GM19328 (cell line): ENCODE results near the gene NACC2.
A peak's percentile ranks its signal among the peaks of the same experiment; 100 is the strongest.
"Not testable (repeated sequence)": the region's sequence is repeated elsewhere in the genome, so short reads cannot be mapped to it uniquely, and the experiment has no call there.

Source experiments
- ATAC-seq: cut with Tn5 transposase; IDR thresholded peaks from one replicate; pipeline ENCODE4 v1.9.1; 2021; ENCODE audit warnings: mild to moderate bottlenecking, moderate library complexity; ENCODE audit not compliant: unreplicated experiment

Gene NACC2

DNA sequence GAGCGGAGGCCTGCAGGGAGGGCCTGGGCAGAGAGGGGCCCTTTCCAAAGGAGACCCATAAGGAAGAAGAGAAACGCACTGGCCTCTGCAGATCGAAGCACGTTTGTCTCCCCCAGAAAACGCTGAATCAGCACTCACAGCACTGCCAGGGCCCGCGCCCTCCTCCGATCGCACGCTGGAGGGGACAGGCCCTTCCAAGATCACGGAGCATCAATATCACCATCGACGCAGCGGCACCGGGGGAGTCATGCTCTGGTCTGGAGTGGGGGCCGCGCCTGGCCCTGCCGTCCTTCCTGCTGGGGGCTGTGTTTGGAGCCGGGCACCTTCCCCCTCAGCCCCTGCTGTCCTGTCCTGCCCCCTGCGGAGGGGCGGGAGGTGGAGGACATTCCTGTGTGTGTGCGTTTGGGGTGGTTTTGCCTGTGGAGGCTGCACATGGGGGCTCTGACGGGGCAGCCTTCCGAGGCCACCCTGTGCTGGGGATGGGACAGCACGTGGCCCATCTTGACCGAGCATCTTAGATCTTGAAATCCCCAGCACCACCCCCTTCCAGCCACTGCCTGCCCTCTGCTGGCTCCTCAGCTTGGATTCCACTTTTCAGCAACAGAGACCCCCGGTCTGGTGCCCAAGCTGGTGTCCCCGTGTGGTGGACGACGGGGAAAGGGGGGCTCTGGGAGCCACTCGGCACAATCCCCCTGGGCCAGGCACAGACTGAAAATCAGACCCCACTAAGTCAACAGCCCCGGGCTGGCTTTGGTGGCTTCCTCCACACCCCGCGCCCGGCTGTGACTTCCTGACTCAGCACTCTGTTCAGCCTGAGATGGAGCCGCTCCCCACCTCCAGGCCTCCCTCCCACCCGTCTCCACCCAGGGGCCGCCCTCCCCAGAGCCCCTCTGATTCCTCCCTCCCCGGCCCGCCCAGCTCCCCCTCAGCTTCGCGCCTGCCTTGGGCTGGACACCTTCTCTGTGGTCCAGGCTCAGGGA lies 15.3 kb upstream of the NACC2 start:
- peak; percentile 2 for ATAC-seq

DNA sequence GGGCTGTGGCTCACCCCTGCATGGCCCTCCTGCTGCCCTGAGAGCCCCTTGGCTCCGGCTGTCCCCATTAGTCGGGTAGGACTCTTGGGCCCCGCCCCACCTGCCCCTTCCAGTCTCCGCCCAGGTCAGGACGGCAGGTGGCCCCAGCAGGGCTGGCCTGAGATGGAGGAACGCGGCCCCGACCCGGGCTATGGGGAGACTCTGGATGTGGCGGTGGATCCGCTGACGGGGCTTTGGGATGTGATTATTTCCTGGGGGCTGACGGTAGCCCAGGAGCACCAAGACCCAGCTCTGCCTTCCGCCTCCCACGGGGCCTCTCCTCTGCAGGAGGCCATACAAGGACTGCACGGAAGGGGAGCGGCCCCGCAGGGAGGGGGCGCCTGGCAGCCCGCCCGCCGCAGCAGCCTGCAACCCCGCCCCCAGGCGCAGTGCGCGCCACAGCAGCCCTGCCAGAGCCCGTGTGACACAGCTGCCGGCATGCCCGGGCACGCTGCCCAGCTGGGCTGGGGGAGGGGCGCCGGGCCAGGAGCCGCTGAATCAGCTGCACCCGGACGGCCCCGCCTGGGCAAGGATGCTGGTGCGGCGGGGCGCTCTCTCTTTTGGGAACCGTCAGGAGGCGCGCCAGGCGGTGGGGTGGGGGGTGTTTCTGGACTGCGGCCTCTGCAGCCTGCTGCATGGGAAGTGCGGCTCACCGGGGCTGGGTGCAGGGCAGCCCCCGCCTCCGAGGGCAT lies 14.4 kb upstream of the NACC2 start:
- peak; percentile 82 for ATAC-seq

DNA sequence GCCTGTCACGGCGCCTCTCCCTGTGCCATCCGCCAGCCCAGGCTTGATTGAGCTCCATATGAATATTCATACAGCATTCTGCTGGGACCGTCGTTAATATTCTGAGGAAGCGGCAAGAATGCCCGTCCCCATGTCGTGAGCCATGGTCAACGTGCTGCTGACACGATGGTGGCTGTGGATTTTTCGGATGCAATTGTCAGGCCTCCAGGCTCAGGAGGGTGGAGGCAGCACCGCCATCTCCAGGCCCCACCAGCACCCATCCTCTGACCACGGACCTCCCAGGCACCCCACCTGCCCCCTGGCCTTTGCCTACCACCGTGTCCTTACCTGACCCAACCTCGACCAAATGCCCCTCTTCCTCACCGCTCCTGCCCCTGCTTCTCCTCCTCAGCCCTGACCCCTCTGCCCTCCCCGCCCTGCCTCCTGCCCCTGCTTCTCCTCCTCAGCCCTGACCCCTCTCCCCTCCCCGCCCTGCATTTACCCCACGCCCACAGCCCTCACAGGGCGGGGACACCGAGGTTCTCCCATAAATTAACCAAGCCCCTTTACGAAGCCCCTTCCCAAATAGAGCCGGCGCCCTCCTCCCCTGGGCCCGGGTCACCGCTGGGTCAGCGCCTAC lies 13.7 kb upstream of the NACC2 start:
- ATAC-seq: no peak

DNA sequence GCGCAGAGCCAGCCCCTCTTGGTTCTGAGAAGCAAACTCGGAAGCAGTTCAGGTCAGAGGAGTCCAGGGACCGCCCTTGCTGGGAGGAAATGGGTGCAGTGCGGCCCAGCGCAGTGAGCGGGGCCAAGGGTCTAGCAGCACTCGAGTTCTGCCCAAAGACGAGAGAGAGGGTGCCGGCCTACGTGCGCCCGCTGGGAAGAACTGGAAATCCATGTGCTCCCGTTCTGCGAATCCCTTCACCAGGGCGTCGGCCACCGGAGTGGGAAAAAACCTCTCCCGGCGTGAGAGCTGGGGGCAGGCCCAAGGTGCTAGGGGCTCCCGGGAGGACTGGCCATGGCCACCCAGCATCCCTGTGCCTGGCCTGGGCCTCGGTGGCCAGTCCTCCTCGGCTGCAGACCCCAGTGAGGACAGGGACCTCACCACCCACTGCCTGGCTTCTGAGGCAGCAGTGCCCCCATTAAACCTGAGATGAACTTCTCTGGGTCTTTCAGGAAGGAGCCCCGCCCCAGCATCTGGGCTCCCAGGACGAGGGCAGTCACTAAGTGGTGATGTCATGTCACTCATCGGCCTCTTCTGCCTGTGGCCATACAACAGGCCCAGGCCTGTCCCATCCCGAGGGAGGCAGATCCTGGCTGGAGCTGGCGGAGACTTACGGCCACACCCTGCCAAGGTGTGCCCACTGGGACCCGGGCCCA lies 13.0 kb upstream of the NACC2 start:
- no peak for ATAC-seq

DNA sequence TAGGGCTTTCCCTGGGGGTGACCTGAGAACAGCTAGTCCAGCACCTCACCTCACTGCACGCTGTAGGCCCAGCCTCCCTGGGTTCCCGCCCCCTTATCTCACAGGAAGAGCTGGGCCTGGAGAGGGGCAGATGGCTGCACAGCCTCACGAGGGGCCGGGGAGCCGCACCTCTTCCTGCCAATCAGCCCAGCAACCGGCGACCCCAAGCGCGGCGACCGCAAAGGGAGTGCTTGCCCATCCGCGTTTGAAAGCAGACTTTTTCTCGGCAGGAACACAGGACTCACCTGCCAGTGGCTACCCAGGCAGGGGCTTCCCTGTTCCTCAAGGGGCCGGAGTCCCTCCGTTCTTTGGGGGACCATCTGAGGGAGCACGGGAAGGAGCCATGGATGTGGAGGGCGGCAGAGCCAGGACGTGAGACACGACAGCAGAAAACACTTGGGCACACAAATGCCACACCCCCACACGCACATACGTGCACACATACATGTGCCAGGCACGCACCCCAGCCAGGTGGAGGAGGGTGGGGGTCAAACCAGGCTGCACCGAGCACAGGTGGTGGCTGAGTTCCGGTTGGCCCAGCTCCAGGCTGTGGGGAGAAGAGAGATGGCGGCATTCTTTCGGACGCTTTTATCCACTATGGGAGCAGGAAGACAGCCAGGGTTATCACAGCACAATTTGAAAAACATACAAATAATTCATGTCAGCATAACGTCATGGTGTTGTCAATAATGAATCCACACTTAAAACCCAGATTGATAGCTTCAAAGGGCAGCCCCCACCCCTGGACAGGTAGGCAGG lies 12.3 kb upstream of the NACC2 start:
- ATAC-seq: no peak

DNA sequence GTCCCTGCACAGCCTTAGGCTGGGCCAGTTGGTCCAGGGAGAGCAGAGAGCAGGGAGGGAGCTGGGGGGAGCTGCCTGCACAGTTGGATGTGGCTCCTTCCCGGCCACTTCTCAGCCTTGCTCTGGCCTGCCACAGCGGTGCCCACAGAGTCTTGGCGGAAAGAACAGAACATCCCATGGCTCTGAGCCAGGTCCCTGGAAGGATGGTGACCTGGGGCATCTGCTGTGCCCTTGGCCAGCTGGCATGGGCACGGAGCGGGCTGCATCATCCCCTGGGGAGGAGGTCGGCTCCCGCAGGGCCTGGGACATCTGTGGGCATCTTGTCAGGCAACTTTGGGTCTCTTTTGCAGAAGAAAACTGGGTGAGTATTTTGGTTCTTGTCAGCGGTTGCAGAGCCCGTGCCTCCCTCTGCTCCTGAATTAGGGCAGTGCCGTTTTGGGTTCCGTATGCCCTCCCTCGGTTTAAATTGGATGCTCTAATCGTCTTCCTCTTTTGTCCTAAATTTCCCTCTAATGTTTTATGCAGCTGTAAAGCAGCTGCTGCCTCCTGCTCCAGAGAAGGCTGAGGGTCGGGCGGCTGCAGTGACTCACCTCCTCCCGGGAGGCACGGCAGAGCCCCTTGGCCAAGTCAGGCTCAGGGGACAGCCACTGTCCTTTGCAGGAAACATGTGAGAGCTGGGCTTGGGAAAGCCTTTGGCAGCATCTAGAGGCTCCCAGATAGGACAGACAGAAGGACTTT lies 10.5 kb upstream of the NACC2 start:
- no peak for ATAC-seq

DNA sequence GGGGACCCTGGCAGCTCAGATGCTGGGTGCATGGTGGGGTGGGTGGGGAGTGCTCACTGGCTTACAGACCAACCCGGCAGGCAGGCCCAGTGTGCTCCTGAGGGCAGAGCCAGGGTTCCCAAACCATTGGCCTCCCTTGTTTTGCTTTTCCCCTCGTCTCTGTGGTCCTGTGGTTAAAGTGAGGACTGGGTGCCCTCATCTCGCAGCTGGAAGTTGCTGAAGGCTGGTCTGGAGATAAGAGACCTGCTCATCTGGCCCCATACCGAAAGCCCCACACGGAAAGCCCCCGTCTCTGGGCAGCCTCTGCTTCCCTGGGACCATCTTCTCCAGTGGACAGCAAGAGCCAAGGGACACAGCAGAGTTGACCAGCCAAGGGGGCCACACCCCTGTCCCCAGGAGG lies 9.8 kb upstream of the NACC2 start:
- no peak for ATAC-seq

DNA sequence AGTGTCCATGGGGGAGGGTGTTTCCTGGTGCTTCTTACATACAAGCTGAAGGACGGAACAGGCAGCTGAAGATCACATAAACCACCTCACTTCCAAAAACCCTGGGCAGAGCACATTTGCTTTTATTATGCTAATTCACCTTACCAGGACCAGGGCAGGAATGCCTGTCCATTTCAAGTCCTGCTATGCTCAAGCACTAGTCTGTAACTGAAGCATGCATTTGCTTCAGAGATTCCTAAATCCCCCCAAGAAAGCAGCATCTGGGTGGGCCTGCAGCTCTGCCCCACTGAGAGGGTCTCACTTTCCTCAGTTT lies 9.4 kb upstream of the NACC2 start:
- ATAC-seq: no peak

DNA sequence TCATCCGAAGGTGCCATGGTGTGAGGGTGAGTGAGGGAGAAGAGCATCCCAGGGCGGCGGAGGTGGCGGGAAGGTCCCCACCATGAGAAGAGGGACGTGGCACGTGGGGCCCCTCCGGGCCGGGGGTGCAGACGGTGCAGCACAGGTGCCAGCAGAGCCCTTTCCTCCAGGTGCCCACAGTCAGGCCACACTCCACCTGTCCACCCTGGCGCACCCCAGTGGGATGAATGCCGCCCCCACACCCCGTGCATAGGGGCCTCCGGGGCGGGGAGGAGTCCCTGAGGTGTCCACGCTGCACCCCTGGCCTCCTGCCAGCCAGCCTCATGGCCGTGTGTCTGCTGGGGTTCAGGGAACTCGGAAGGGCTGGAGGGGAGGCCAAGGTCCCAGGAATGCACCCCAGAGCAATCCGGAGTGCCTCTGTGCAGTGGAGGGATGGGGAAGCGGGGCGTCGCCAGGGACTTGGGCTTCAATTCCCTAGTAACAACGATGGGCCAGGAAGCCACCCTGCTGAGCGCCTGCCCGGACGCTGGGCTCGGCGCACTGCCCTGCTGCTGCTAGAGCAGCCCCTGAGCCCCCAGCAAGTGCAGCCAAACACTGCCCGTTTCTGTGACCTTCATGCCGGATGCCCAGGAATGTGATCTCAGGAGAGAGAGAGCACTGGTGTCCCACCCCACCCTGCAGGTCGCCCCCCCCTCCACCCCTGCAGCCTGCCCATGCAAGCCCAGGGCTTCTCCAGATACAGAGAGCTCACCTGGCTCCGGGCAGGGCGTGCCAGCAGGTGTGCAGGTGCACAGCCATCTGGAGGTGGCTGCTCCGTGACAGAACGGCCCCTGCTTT lies 8.8 kb upstream of the NACC2 start:
- ATAC-seq: no peak

DNA sequence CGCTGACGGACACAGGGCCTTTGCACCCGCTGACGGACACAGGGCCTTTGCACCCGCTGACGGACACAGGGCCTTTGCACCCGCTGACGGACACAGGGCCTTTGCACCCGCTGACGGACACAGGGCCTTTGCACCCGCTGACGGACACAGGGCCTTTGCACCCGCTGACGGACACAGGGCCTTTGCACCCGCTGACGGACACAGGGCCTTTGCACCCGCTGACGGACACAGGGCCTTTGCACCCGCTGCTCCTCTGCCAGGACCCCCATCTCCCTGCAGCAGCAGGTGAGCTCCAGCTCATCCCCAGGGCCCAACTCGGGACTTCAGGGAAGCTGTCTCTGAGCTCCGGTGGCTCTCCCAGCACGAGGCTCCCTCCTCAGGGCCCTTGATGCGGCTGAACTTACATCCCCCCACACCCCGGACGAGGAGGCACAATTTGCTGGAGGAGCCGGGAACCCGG lies 6.6 kb upstream of the NACC2 start:
- not testable (repeated sequence) for ATAC-seq

DNA sequence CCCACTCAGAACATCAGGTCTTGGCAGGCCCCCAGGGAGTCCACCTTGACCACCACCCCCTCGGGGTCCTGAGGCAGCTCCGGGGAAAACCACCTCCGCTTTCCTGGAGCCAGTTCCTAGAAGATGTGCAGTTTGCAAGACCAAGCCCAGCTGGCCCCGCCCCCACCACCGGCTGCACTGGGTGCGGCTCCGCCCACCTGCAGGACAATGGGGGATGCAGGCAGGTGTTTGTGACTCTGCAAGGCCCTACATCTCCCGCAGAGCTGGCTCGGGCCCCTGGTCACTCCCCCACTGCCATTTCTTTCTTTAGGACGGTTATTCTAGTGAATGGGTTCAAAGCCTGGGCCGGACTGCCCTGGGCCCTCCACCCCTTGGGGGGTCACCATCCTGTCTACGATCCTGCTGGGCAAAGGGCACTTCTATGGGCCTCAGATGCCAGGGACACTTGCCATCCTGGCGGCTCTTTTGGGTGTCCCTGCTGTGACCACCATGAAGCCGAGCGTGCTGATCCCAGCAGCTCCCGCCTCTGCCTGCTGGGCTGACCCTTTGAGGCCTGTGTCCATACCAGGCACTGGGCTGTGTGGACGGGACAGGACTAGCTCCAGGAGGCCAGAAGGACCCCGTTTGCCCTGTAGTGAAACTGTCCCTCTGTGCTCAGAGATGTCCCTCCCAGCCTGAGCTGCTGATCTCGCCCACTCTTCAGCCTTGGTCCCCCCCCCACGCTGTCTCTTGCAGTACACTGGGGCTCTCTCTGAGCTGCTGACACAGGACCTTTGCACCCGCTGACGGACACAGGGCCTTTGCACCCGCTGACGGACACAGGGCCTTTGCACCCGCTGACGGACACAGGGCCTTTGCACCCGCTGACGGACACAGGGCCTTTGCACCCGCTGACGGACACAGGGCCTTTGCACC lies 5.9 kb upstream of the NACC2 start:
- no peak for ATAC-seq

DNA sequence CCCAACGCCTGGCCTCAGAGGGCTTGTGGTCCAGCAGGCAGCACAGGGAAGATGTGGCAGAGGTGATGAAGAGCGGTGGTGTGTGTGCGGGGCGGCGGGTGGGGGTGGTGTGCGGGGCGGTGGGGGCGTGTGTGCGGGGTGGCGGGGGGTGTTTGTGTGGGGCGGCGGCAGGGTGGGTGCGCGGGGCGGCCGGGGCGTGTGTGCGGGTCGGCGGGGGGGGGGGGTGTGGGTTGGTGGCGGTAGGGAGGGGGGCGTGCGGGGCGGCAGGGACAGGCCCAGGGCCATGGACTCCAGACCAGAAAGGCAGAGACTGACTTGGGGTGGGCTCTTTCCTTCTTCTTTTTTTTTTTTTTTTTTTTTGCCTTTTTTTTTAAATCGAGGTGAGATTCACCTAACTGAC lies 4.5 kb upstream of the NACC2 start:
- ATAC-seq: no peak

DNA sequence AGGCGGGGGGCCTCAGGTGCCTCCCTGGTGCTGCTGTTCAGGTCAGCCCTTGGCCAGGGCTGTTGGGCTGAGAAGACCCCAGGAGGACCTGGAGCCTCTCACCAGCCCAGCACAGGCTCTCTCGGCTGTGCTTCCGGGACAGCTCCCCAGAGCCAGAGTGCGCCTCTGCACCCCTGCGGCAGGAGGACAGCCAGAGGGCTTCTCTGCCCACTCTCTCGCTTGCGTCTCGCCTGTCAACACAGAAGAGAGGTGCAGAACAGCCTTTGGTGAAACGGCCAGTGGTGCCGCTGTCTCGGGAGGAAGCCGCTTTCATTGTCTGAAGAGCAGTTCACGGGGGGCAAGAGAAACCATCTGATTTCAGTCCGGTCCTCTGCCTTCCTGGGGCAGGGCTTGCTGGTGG lies 3.8 kb upstream of the NACC2 start:
- ATAC-seq: no peak

DNA sequence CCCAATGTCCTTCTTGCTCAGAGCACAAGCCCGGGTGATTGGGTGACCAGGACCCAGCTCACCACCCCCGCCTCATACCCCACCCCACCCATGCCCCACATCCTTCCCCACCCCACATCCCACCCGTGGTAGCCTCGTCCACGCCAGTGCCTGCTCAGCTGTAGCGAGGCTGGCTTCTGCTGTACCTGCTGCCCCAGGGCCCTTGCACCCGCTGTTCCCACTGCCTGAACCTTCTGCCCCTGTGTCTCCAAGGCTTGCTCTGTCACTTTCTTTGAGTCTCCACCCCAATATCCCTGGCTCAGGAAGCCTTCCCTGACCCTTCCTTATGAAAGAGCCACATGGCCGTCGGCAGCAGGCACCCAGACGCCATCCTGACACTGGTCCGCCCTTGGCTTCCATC lies 3.1 kb upstream of the NACC2 start:
- no peak for ATAC-seq

DNA sequence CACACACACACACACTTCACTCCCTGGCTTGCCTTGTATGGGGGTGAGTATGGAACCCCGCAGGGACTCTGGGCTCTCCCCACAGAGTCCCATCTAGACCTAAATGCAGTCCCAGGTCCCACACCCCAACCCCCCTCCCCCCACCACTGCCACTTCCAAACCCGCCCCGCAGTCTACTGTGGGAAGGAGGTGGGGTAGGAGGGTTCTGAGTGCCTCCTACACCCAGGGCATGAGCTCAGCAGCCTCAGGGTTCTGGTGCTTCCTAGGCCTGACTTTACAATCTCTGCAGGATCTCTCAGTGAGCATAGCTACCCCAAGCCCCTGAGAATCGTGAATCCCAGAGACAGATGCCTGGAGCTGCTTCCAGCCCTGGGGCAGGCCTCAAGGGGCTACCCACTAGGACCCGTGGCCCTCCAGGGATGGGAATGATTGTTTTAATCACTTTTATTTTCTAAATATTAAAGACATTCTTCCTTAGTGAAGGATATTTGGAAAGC lies 1.5 kb upstream of the NACC2 start:
- ATAC-seq: no peak

DNA sequence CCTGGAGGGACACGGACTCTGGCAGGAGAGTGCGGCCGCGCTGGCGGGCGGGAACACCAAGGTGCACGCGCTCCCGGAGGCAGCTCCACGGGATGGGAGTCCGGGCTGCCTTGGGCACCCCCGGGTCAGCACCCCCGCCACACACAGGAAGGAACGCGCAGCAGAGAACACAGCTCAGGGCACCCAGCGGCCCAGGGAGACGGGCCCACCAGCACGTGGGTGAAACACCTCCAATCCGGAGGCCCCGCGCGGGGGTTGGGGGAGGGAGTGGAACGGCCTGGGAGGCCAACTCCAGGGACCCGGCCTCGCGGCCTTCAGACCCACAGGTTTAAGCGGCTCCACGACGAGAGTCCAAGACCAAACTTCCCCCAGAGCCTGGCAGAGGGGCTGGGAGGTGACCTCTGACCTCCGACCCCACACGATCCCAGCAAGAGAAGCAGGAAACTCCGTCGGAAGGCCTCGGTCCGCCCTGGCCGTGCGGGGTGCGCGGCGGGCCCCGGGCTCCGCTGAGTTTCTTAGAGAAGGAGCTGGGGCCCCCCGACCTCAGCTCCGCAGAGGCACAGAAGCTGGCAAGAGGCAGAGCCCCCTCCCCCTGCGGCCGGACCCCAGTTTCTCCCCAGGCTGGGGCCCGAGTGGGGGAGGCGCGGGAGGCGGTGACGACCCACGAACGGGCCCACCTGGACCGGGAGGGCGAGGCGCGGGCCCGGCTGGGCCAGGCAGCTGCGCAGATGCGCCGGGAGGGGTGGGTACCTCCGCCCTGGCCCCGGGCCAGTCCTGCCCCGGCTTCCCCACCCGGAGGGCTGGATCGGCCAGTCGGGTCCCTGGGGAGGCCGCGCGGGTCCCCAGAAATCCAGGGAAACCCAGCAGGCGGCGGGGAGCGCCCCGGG lies 851 bp downstream of the NACC2 start:
- ATAC-seq: no peak
